Fibroblast of peridontal ligament (primary cell): ENCODE data around the gene ASPG.

ENCODE experiments used
- DNase-seq: peaks from one replicate; pipeline ENCODE4 v3.0.0-alpha.2; 2010; ENCODE audit errors: extremely low read depth

The ASPG gene

DNA sequence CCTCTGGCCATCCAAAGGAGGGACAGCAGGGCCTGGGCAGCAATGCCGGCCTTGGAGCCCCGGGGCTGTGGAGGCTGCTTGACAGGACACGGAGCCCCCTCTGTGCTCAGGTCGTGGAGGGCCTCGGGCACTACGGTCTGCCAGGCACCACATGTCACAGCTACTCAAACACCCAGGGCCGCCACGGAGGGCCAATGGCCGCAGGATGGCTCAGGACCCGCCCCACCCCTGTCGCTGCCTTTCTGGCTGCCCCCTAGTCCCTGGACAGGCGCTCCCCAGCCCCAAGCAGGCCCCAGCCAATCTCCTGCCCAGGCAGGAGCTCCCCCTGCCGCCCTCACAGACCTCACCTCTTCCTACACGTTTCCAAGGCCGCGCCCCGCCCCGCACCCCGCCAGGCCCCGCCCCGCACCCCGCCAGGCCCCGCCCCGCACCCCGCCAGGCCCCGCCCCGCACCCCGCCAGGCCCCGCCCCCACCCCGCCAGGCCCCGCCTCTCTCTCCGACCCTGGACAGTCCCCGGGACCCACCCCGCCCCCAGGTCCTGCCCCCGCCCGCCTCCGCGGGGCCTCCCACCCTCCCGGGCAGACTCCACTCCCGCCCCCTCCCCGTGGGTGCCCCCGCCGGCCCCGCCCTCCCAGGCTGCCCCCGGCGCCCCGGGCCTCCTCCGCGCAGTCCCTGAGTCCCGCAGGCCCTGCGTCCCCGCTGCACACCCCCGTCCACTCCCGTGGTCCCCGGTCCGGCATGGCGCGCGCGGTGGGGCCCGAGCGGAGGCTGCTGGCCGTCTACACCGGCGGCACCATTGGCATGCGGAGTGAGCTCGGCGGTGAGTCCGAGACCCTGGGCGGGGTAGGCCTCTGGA, at the start of gene ASPG:
Gene ASPG, plus strand, starts transcription at position 669 of the 857 bp plus-strand sequence. Its CDS starts 71 bp downstream, at position 740.
- DNase-seq, result no peak

GRCh38 chr14:104036212-104036611, 49.3 kb upstream of the ASPG start:
- DNase-seq, result no peak

GRCh38 chr14:104037074-104037473, 48.4 kb upstream of the ASPG start:
- no peak for DNase-seq

DNA sequence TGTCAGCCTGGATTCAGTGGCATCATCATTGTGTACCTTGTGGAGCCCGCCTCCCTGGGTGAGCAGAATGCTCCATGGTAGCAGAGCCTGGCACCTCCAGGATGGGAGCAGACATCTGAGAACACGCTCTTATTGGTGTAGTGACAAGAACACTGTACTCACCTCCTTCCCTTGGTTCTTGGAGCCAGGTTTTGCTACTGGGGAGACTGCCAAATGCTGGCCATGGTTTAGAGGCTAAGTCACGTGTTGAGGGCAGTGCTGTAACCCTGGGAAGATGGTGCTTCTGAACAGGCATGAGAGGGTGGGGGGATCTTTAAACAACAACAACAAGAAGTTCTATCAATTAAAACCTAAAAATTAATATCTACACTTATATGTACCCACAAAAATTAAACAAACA, 47.6 kb upstream of the ASPG start:
- DNase-seq, result no peak

DNA sequence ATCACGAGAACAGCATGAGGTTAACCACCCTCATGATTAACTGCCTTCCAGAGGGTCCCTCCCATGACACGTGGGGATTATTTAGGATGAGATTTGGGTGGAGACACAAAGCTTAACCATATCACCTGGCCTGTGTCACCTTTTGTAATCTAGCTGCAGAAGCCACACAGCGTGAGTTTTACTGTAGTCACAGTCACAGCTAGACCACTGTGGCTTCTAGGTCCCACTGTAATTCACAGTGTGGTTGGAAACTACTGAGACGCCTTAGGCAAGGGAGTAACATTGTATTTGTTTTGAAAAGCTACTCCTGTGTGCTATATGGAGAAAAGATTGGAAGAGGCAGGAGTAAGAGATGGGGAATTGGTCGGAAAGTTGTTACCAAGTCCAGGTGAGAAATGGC, 46.3 kb upstream of the ASPG start:
- no peak for DNase-seq

- no peak for DNase-seq
Measured at GRCh38 chr14:104040539-104040938, 45.0 kb upstream of the ASPG start.

GRCh38 chr14:104041430-104042104, 43.9 kb upstream of the ASPG start:
- DNase-seq, result no peak

DNA sequence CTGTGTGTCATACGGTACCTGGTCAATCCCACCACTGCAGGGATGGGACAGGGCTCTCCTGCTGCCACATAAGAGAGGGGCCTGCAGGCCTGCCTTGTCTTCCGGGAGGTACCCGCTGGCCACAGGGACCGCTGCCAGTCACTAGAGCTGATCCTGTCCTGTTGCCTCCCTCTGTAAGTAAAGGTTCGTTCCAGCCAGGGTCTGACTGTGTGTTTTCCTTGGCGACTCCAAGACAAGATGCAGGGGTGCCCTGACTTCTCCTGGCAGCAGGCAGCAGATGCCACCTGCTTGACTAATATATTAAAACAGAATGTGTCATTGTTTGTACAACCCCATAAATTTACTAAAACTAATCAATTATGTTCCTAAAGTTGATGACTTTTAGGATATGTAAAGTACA, 41.5 kb upstream of the ASPG start:
- DNase-seq, result no peak

- DNase-seq, result no peak
Measured at GRCh38 chr14:104047761-104048160, 37.7 kb upstream of the ASPG start.

DNA sequence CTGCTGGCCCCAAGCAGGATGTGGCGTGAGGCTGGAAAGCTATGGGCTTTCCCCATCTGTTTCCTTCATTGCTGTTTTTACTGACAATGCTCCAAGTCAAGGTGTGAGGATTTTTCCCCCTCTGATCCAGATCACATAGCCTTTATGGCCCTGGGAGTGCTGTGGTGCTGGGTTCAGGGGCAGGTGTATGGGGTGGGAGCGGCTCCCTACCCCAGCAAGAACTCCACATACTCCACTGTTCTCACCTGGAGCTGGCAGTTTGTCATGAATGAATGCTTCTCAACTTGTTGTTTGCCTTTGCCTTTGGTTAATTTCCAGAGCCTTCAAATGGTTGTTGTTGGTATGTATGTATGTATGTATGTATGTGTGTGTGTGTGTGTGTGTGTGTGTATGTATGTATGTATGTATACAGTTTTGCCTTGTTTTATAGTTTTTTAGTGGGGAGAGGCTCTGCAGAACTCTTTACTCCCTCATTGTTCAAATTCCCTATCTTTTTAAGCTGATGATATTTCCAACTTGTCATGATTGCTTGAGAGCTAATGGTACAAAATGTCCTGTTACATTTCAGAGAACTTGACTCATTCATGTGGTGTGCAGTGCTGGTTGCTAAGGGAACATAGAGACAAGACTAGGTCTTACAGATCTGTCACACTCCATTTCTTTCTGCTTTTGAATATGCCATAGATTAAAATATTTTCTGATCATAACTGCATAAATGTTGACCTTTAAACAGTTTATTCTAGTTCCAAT, 36.6 kb upstream of the ASPG start:
- DNase-seq, result peak; percentile 8

GRCh38 chr14:104049576-104050240, 35.8 kb upstream of the ASPG start:
- no peak for DNase-seq

- DNase-seq, result no peak
Measured at GRCh38 chr14:104051092-104051813, 34.2 kb upstream of the ASPG start.

DNA sequence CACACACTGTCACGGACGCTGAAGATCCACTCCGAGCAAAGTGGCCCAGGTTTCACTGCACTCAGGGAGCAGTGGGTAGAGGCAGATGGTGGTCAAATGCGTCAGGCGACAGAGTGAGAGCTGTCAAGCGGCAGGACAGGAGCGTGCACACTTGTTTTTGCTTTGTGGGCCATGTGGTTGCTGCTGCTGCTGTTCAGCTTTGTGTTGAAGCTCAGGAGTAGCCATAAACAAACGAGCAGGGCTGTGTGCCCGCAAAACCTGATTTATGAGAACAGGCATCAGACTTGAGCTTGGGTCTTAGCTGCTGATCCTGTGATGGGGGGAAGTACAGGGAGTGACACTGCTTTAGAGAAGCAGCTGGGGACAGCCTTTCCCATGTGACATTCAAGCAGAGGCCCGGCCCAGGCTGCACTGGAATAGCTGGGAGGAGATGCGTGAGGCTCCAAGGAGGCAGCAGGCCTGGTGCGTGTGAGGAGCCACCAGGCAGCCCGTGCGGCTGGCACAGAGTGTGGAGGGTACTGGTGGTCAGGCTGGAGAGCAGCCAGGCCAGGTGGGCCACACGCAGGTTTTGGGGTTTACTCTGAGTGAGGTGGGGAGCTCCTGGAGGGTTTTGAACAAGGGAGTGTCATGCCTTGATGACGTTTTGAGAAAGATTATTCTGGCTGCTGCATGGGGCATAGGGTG, 31.1 kb upstream of the ASPG start:
- DNase-seq, result no peak

DNA sequence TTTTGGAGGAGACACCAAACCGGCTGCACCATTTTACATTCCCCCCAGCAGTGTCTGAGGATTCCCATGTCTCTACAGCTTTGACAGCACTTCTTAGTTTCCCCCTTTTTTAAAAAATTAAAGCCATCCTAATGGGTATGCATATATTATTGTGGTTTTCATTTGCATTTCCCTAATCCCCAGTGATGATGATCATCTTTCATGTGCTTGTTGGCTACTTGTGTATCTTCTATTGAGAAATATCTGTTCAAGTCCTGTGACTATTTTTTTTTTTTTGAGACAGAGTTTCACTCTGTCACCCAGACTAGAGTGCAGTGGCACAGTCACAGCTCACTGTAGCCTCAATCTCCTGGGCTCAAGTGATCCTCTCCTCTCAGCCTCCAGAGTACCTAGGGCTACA, 23.2 kb upstream of the ASPG start:
- DNase-seq, result no peak

DNA sequence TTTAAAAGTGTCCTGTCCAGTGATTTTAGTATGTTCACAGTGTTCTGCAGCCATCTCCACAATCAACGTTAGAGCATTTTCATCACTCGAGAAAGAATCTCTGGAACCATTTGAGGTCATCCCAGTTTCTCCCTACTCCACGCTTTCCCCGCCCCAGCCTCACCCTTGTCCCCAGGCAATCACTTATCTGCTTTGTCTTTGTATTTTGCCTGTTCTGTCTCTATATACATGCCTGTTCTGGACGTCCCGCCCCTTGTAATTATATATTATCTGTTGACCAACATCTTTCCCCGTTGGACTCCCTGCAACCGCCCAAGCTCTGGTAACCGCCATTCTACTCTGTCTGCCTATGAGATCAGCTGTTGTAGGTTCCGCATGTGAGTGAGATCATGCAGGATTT, 21.5 kb upstream of the ASPG start:
- no peak for DNase-seq

- DNase-seq, result no peak
Measured at GRCh38 chr14:104066279-104066678, 19.2 kb upstream of the ASPG start.

DNA sequence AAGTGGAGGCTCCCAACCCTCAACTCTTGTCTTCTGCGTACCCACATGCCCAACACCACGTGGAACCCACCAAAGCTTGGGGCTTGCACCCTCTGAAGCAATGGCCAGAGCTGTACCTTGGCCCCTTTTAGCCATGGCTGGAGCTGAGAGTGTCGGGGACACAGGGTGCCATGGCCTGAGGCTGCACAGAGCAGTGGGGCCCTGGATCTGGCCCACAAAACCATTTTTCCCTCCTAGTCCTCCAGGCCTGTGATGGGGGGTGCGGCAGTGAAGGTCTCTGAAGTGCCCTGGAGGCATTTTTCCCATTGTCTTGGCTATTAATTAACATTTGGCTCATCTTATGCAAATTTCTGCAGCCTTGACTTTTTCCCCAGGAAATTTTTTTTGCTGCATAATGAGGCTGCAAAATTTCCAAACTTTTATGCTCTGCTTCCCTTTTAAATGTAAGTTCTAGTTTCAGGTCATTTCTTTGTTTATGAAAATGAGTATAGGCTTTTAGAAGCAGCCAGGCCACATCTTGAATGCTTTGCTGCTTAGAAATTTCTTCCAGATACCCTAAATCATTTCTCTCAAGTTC, 18.7 kb upstream of the ASPG start:
- DNase-seq, result no peak

DNA sequence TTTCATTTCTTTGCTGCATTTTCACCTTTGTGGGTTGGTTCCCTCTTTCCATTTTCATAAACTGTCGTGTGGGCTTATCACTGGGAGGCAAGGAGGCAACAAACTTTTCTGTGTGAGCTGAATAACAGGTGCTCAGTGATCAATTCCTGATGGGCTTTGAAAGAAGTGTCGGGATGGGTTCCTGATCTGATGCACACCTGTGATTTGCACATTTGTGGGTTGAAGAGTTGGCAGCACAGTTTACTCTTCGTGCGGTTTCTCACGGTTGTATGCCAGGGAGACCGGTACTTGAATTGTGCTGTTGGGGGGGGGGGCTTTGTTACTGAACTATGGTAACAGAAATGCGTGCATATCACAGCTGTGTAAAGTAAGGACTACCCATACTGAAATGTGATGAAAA, 16.0 kb upstream of the ASPG start:
- no peak for DNase-seq

- DNase-seq, result no peak
Measured at GRCh38 chr14:104072586-104072985, 12.9 kb upstream of the ASPG start.

DNA sequence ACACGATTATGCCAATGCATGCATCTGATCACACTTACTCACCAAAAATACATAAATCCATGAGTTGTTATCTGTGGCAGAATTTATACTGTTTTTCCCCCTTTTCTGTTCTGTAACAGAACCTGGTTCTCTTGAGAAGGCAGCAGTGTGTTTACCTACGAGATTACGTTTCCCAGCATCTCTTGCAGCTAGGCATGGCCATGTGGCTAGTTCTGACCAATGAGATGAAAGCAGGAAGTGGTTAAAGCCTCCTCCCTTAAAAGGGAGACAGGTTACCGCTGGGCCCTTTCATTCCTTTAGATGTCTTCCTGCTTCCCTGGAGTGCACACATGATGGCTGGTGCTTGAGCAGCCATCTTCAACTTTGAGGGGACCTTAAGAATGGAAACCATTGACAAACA, 11.7 kb upstream of the ASPG start:
- no peak for DNase-seq
